Measurements from ENCODE around the gene ZNF473. TPM values are rescaled to one million over a fixed set of nuclear protein-coding genes. Genes with fewer than 3 reads are reported as not detected.
"Not testable (repeated sequence)": the region's sequence is repeated elsewhere in the genome, so short reads cannot be mapped to it uniquely, and the experiment has no call there.

ZNF473 gene
- total RNA-seq, 2 experiments from 2014 or later, result 8.9 to 9.2 TPM

GRCh38 chr19:50087153-50087552 lies 61.3 kb downstream of the ZNF473 start:
- intact Hi-C loops (cut with micrococcal nuclease); POLR2A ChIA-PET; DNase-seq; H3K36me3 Mint-ChIP-seq (ENCODE audit: low read depth); CTCF ChIA-PET; ATAC-seq; H3K4me1 Mint-ChIP-seq (ENCODE audit: low read depth); H3K4me3 Mint-ChIP-seq; H3K27me3 Mint-ChIP-seq; H3K27ac Mint-ChIP-seq; H3K9me3 Mint-ChIP-seq: not testable (repeated sequence)

GRCh38 chr19:50090706-50091105 lies 64.9 kb downstream of the ZNF473 start:
- POLR2A ChIA-PET; H3K27ac Mint-ChIP-seq; H3K9me3 Mint-ChIP-seq; H3K27me3 Mint-ChIP-seq; H3K4me1 Mint-ChIP-seq (ENCODE audit: low read depth); H3K36me3 Mint-ChIP-seq (ENCODE audit: low read depth); H3K4me3 Mint-ChIP-seq; intact Hi-C loops (cut with micrococcal nuclease): not testable (repeated sequence)
- ATAC-seq (peak; percentile 76), DNase-seq (peak; percentile 67)
- CTCF ChIA-PET, result interaction anchor here (0.7 to 1.4 kb wide), 3 partner anchors 41 to 81 kb away, joined by 3 to 4 read pairs (median 3); no protein-coding TSS in a partner anchor
- TF ChIP-seq CTCF (IDR thresholded peaks at IDR 0.05), result peak; percentile 18

GRCh38 chr19:50091786-50092185 lies 66.0 kb downstream of the ZNF473 start:
- CTCF ChIA-PET; H3K9me3 Mint-ChIP-seq; H3K27me3 Mint-ChIP-seq; intact Hi-C loops (cut with micrococcal nuclease); H3K27ac Mint-ChIP-seq; ATAC-seq; H3K4me1 Mint-ChIP-seq (ENCODE audit: low read depth); H3K36me3 Mint-ChIP-seq (ENCODE audit: low read depth); POLR2A ChIA-PET; H3K4me3 Mint-ChIP-seq; DNase-seq: not testable (repeated sequence)

GRCh38 chr19:50092597-50092996 lies 66.8 kb downstream of the ZNF473 start:
- DNase-seq; H3K4me3 Mint-ChIP-seq; POLR2A ChIA-PET; H3K9me3 Mint-ChIP-seq; intact Hi-C loops (cut with micrococcal nuclease); ATAC-seq; H3K4me1 Mint-ChIP-seq (ENCODE audit: low read depth); H3K27me3 Mint-ChIP-seq; CTCF ChIA-PET; H3K36me3 Mint-ChIP-seq (ENCODE audit: low read depth); H3K27ac Mint-ChIP-seq: not testable (repeated sequence)

GRCh38 chr19:50097884-50098283 lies 72.1 kb downstream of the ZNF473 start:
- H3K27ac Mint-ChIP-seq; H3K4me3 Mint-ChIP-seq; H3K4me1 Mint-ChIP-seq (ENCODE audit: low read depth); H3K9me3 Mint-ChIP-seq; intact Hi-C loops (cut with micrococcal nuclease); ATAC-seq; POLR2A ChIA-PET; DNase-seq; H3K36me3 Mint-ChIP-seq (ENCODE audit: low read depth); CTCF ChIA-PET; H3K27me3 Mint-ChIP-seq: not testable (repeated sequence)

GRCh38 chr19:50098892-50099291 lies 73.1 kb downstream of the ZNF473 start:
- H3K4me3 Mint-ChIP-seq; H3K36me3 Mint-ChIP-seq (ENCODE audit: low read depth); CTCF ChIA-PET; POLR2A ChIA-PET; intact Hi-C loops (cut with micrococcal nuclease); H3K27ac Mint-ChIP-seq; H3K27me3 Mint-ChIP-seq; H3K9me3 Mint-ChIP-seq; ATAC-seq; H3K4me1 Mint-ChIP-seq (ENCODE audit: low read depth): not testable (repeated sequence)
- DNase-seq, result peak; percentile 3

GRCh38 chr19:50099696-50100095 lies 73.9 kb downstream of the ZNF473 start:
- POLR2A ChIA-PET; H3K27me3 Mint-ChIP-seq; H3K27ac Mint-ChIP-seq; intact Hi-C loops (cut with micrococcal nuclease); H3K9me3 Mint-ChIP-seq; H3K4me3 Mint-ChIP-seq; H3K36me3 Mint-ChIP-seq (ENCODE audit: low read depth); H3K4me1 Mint-ChIP-seq (ENCODE audit: low read depth); ATAC-seq; DNase-seq; CTCF ChIA-PET: not testable (repeated sequence)

- CTCF ChIA-PET; ATAC-seq; POLR2A ChIA-PET; intact Hi-C loops (cut with micrococcal nuclease); H3K9me3 Mint-ChIP-seq; H3K27ac Mint-ChIP-seq; DNase-seq; H3K27me3 Mint-ChIP-seq; H3K36me3 Mint-ChIP-seq (ENCODE audit: low read depth); H3K4me3 Mint-ChIP-seq; H3K4me1 Mint-ChIP-seq (ENCODE audit: low read depth): not testable (repeated sequence)
Measured at GRCh38 chr19:50100946-50101345, 75.1 kb downstream of the ZNF473 start.

Other genes starting within 250 kb of the ZNF473 start
- gene FUZ, start 212.7 kb upstream of the ZNF473 start, total RNA-seq, result 10 to 100 TPM; 23.5 to 24.1 TPM
- 10 to 100 TPM; 35.7 to 38.7 TPM for gene MED25, start 207.7 kb upstream of the ZNF473 start, total RNA-seq
- gene PTOV1, start 174.8 kb upstream of the ZNF473 start, total RNA-seq, result 10 to 100 TPM; 87.4 to 88.5 TPM
- gene PNKP, start 158.4 kb upstream of the ZNF473 start, total RNA-seq, result 10 to 100 TPM; 58.8 to 65.9 TPM
- gene AKT1S1, start 148.7 kb upstream of the ZNF473 start, total RNA-seq, result 10 to 100 TPM; 17.5 to 19.5 TPM
- gene TBC1D17, start 148.3 kb upstream of the ZNF473 start, total RNA-seq, result 10 to 100 TPM; 26.6 to 26.8 TPM
- gene IL4I1, start 129.1 kb upstream of the ZNF473 start, total RNA-seq, result 10 to 100 TPM; 16.1 to 16.2 TPM
- 10 to 100 TPM; 11.8 TPM for gene ATF5, start 96.8 kb upstream of the ZNF473 start, total RNA-seq
- 100 to 1,000 TPM; 113 to 119 TPM for gene NUP62, start 96.5 kb upstream of the ZNF473 start, total RNA-seq
- gene SIGLEC11, start 64.8 kb upstream of the ZNF473 start, total RNA-seq, result not detected
- 10 to 100 TPM; 37.4 to 38.0 TPM for gene VRK3, start 633 bp upstream of the ZNF473 start, total RNA-seq
- not detected for gene IZUMO2, start 137.3 kb downstream of the ZNF473 start, total RNA-seq
- gene MYH14, start 177.6 kb downstream of the ZNF473 start, total RNA-seq, result not detected